DOHH2 (cell line): ENCODE results near the gene PES1.

Experiments used
- CTCF ChIP-seq: fragments of 200-600 bp; sonication (generic); IDR thresholded peaks from one replicate; pipeline ENCODE4 v1.5.1; 2014; ENCODE audit warnings: antibody characterized with exemption, mild to moderate bottlenecking, low read depth, low read length; ENCODE audit not compliant: poor library complexity, severe bottlenecking
- EZH2phosphoT487 ChIP-seq: fragments of 200-600 bp; sonication (generic); IDR thresholded peaks from 2 replicates; pipeline ENCODE4 v1.6.1; 2017; ENCODE audit warnings: borderline replicate concordance, mild to moderate bottlenecking, antibody characterized with exemption, low read length, moderate library complexity, mixed read lengths

- TF ChIP-seq CTCF (no peak), EZH2phosphoT487 (no peak)
These were observed 18.1 kb downstream of the PES1 start for GRCh38 chr22:30573594-30574094.
